HuH-7.5 (cell line): ENCODE measurements around the gene GSTM4.
A peak's percentile ranks its signal among the peaks of the same experiment; 100 is the strongest.

Source experiments
- DNase-seq: peaks from one replicate; pipeline ENCODE4 v3.0.0; 2011; ENCODE audit warnings: low spot score

The GSTM4 gene

DNA sequence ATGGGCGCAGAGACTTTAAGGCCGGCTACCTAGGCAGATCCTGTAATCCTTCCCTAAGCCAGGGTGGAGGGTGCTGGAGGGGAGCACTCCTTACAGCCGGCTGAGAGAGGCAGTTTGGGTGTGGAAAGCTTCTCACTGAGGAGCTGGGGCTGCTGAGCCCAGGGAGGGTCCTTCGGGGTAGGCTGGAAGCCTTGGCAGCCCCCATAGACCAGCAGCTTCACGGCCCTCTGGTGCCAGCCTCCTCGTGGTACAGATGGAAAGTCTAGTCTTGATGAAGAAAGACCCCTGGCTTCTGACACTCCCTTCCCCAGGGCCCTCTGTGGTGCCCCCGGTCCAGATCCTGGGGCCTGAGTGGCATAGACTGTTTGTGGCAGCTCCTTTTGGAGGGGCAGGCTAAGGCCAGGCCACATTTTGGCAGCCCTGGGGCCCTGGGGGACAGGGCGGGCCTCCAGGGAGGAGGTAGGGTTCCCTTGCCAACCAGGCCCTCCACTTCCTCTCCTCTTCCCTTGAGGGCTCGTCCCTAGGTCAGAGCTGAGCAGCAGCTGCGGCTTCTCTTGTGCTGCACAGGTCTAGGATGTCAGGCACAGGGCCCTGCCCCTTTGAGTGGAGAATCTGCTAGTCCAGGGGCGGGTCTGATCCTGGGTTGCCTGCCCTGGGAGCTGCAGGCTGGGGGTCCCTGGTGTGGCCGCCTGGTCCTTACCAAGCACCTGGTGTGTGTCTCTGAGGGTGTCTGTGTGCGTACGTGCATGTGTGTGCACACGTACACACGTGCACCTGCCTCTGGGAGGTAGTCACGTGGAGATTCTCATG lies 31.5 kb upstream of the GSTM4 start:
- DNase-seq = no peak

DNA sequence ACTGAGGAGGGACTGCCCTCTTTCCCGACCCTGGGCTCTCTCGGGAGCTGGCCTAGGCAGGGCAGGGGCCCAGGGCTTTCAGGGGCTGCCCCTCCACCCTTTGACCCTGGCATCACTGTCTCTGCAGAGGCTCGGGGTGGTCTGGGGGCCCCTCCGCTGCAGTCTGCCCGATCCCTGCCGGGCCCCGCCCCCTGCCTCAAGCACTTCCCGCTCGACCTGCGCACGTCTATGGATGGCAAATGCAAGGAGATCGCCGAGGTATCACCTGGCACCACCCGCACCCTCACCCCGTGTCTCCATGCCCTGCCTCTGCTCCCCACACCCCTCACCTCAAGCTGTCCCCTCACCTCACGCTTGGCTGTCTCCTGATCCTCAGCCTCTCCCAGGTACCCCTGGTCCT lies 30.7 kb upstream of the GSTM4 start:
- no peak for DNase-seq

DNA sequence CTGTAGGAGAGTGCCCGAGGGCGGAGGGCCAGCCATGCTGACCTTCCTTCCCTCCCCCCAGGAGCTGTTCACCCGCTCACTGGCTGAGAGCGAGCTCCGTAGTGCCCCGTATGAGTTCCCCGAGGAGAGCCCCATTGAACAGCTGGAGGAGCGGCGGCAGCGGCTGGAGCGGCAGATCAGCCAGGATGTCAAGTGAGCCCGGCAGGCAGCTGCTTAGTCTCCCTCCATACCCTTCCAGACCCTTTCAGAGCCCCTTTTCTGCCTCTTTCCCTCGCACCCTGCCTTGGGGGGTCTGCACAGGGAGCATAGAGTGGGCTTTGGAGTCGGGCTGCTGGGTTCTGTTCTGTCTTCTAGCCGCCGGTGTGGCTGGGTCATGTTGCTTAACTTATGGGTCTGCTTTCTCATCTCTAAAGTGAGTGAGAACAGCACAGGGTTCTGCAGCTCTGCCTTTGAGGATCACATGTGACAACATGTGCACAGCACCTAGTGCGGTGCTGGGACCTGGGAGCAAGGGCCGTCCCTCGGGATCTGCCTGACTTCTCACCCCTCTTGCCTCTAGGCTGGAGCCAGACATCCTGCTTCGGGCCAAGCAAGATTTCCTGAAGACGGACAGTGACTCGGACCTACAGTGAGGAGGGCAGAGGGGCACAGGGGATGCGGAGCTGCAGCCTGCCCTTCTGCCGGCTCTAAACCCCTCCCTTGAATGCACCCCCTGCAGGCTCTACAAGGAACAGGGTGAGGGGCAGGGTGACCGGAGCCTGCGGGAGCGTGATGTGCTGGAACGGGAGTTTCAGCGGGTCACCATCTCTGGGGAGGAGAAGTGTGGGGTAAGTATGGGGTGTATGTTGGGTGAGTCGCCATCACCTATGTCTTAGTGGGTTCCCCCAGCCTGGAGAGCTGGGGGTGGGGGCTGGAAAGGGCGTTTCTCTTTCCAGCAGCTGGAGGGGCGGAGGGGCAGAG lies 30.0 kb upstream of the GSTM4 start:
- DNase-seq = no peak

DNA sequence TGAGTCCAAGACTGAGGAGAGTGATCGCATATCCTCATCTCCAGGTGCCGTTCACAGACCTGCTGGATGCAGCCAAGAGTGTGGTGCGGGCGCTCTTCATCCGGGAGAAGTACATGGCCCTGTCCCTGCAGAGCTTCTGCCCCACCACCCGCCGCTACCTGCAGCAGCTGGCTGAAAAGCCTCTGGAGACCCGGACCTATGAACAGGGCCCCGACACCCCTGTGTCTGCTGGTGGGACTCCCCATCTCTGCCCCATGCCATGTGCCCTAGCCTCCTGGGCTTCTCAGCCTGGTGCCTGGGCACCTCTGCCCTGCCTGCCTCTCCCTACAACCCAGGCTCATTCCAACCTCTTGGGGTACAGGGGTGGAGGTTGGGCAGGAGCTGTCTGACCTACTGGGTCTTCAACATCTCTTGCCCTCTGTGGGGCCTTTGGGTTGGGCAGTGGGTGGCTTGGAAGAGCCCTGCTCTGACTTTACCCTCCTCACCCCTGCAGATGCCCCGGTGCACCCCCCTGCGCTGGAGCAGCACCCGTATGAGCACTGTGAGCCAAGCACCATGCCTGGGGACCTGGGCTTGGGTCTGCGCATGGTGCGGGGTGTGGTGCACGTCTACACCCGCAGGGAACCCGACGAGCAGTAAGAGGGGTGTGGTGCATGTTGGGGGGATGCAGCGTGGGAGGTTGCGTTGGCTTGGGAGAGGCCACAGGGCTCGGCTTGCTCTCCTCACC lies 29.1 kb upstream of the GSTM4 start:
- no peak for DNase-seq

DNA sequence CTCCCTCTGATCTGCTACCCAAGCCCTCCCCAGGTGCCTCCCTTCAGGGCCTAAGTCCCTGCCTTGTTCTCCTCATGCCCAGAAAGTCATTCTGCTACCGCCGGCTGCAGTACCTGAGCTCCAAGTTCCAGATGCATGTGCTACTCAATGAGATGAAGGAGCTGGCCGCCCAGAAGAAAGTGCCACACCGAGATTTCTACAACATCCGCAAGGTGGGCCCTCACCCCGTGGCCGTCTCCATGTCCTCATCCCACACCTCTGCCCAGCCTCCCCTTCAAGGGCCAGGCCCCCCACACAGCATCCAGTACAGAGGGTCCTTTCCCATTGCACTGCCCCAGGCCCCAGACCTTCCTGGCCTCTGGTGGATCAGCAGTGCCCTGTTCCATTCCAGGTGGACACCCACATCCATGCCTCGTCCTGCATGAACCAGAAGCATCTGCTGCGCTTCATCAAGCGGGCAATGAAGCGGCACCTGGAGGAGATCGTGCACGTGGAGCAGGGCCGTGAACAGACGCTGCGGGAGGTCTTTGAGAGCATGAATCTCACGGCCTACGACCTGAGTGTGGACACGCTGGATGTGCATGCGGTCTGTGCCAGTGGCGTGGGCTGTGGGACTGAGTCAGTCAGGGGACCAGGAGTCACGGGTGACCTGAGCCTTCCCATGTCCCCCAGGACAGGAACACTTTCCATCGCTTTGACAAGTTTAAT lies 28.1 kb upstream of the GSTM4 start:
- no peak for DNase-seq

DNA sequence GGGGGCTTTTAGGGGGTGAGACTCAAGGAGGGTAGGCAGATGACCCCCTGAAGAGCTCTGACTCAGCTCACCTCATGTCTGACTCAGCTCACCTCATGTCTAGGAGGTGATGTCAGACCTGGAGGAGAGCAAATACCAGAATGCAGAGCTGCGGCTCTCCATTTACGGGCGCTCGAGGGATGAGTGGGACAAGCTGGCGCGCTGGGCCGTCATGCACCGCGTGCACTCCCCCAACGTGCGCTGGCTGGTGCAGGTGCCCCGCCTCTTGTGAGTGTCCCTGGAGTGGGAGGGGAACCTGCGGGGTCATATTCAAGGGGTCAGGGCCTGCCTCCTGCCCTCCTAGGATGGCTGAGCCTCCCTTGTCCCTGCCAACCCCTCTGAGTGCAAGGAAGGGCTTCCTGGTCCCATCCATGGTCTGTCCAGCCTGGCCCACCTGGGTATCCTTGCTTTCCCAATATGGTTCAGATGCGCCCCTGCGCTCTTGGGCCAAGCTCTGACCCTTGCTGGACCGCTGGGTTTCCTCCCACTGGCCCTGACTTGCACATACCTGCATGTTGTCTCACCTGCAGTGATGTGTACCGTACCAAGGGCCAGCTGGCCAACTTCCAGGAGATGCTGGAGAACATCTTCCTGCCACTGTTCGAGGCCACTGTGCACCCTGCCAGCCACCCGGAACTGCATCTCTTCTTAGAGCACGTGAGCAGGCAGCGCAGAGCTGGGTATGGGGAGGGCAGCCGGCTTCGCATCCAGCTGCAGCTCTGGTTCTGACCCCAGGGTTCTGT lies 27.2 kb upstream of the GSTM4 start:
- no peak for DNase-seq

DNA sequence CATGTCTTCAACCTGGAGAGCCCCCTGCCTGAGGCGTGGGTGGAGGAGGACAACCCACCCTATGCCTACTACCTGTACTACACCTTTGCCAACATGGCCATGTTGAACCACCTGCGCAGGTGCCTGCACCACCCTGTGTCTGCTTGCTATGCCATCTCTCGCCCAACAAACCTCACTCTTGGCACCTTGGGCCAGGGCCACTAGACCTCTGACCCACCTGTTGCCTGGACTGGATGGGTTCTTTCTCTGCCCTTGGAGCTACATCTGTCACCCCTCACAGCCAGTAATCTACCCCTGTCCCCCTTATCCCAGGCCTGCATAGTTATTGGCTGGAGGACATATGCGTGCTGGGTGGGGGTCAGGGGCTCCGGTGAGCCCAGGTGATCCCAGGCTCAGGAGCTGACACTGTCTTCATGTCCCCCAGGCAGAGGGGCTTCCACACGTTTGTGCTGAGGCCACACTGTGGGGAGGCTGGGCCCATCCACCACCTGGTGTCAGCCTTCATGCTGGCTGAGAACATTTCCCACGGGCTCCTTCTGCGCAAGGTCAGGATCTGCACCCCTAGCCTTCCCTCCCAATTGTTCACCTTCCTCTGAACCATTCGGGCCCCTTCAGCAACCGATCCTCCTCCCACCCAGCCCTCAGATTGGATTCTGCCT lies 26.4 kb upstream of the GSTM4 start:
- no peak for DNase-seq

DNA sequence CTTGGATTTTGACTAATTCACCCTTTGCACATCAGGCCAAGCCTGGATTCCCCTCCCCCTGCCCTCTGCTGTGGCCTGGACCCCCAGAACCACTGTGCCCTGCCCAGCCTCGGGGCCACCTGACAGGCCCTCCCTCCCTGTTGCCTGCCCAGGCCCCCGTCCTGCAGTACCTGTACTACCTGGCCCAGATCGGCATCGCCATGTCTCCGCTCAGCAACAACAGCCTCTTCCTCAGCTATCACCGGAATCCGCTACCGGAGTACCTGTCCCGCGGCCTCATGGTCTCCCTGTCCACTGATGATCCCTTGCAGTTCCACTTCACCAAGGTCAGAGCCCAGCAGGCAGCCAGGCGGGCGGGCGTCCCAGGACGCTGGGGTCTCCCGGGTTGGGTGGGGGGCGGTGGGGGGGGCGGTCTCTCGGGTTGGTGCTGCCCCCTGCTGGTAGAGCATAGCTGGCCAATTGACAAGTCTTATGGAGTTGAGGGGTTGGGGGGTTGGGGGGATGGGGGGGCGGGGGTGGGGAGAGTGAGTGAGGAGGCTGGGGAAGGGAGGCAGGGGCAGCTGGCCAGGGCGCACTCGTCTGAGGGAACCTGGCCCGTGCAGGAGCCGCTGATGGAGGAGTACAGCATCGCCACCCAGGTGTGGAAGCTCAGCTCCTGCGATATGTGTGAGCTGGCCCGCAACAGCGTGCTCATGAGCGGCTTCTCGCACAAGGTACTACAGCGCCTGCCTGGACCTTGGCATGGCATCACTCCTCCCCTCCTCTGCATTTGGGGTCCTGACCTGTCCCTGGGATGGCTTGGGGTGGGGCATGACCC lies 25.6 kb upstream of the GSTM4 start:
- DNase-seq = peak; percentile 50

DNA sequence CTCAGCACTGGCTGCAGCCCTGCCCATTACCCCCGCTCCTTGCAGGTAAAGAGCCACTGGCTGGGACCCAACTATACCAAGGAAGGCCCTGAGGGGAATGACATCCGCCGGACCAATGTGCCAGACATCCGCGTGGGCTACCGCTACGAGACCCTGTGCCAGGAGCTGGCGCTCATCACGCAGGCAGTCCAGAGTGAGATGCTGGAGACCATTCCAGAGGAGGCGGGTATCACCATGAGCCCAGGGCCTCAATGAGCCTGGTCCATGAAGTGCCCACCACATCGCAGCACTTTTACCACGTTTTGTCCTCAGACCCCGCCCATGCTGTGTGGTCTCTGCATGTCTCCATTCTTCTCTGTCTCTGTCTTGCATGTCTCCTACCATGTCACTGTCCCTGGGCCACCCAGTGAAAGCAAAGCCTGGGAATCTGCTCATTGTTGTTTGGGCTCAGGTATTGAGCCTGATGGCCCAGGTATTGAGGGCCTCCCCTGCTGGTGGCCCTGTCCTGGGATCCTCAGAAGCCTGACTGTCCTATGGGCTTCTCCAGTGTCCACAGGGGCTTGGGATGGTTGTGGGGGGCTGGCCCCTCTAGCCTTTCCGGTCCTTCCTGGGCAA lies 24.9 kb upstream of the GSTM4 start:
- DNase-seq = no peak

DNA sequence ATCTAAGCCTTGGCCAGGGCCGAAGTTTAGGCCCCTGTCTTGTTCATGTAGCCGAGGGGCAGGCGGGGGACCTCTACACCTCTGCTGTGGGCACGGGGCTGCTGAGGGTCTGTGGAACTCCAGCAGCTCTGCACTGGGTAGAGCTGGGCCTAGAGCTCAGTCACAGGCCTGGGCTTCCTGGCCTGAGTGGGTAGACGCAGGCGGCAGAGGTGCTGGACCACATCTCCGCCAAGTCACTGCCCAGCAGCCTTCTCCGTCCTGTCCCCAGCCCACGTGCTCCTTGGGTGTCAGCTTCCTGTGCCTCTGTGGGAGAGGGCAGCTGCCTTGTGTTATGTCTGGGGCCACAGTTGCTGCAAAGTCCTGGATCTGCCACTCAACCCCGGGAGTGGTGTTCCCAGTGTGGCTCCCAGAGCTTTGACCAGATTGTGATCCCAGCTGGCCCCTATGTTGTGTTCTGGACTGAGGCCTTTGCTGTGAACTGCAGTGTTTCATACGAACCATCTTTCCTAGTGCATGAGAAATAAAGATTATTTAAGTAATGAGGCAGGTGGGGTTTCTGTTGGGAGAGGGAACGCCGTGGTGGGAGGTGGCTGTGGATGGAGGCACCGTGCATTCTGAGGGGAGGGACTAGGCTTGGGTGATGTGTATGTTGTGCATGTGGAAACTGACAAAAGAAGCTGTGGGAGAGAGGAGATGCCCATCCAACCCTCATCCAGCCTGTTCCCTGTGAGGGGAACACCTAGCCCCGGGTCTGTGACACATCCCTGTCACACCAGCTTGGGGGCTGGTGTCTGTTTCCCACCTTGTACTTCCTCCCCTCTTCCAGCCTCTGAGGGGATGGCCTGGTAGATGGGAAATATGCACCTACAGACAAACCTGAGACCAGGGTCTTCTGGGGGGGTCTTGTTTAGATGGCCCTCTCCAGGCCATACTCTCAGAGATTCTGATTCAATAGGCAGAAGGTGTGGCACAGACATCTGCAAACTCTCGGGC lies 24.1 kb upstream of the GSTM4 start:
- no peak for DNase-seq

DNA sequence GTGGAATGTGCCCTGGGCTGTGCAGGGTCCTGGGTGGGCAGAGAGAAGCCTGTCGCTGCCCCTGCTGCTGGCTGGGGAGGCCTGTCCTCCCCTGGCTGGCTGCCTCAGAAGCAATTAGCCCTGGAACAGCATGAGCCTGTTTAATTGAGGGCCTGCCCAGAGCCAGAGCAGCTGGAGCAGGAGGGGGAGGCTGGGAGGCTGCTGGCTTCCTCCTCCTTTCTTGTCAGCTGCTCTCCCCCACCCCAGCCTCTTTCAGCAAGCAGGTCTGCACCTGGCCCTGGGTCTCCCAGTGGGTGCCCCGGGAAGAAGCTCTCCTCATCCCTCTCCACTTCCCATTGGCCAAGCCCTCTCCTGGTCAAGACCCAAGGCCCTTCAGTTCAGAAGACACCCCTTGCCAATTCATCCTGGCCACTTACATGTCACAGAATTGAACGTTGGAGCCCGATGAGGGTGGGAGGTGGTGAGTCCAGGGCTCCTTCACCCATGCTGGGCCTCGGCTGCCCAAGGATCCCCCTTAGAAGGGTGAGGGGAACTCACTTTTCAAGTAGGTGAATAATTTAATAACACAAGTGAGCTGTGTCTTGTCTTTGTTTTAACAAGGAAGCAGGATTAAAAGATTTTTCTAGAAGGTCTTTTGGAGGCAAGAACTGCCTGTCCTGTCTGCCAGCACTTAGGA lies 23.1 kb upstream of the GSTM4 start:
- DNase-seq = no peak

DNA sequence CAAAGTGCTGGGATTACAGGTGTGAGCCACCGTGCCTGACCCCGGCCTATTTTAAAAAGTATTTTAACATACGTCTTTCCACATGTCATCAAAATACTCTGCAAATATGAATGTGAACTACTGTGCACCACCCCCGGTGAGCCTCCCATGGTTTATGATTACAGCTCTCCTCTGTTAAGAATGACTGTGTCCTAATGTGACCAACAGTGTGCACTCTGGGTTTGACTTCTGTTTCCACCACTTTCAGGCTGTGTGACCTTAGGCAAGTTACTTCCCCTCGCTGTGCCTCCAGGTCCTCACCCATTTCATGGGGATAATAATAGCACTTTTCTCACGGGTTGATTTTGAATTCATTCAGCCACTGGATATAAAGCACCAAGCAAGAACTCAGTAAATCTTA lies 21.6 kb upstream of the GSTM4 start:
- no peak for DNase-seq

DNA sequence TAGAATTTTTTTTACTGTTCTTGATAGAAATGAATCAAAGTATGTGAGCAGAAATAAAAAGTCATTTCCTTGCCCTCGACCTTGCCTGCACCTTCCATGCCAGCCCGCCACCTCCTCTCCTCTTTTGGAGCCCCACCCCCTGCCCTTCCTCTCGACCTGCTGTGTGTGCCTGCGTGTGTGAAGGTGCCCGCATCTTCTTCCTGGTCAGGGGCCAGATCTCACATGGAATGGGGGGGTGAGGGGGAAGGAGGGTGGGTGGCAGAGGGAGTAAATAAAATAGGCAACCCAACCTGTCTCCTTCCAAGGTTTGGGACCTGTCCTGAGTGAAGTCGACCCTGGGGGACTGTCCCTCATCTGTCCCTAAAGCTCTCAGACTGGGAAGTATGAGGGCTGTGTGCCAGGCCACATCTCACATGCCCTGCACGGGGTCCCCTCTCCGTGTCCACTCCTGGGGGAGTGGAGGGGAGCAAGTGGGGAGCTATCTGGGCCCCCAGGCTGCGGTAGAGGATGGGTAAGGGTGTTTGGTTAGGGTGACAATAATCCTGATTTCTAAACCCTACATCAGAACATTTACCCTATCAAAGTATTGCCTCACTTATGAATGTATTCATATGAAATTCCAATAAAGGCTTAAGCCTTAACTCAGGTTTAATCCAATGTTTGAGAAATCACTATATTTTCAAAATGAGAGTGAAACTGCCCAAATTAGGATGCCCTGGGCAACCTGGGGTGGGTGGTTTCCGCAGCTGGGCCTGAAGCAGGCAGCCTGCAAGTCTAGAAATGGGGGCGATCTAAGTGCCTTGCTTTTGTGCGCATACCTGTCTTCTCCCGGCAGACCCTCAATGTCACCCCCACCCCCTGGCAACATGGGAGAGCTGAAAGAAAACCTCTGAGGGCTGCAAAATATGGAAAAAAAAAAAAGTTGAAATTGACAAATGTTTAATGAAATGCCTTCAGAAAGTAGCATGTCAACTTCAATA lies 20.8 kb upstream of the GSTM4 start:
- DNase-seq = no peak

DNA sequence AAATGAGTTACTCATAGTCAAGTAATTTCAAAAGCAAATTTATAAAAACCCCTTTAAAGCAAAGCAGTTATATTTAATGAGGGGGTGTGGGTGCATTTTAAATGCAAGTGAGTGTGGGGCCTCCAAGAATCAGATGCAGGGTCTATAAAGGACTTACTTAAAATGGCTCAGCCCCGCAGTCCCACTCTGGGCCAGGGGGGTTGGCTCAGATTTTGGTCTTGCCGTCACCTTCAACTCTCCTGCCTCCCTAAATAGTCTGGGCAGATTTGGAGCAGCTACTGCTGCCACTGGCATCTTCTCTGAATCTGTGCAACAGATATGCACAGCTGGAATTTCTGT lies 20.1 kb upstream of the GSTM4 start:
- no peak for DNase-seq

DNA sequence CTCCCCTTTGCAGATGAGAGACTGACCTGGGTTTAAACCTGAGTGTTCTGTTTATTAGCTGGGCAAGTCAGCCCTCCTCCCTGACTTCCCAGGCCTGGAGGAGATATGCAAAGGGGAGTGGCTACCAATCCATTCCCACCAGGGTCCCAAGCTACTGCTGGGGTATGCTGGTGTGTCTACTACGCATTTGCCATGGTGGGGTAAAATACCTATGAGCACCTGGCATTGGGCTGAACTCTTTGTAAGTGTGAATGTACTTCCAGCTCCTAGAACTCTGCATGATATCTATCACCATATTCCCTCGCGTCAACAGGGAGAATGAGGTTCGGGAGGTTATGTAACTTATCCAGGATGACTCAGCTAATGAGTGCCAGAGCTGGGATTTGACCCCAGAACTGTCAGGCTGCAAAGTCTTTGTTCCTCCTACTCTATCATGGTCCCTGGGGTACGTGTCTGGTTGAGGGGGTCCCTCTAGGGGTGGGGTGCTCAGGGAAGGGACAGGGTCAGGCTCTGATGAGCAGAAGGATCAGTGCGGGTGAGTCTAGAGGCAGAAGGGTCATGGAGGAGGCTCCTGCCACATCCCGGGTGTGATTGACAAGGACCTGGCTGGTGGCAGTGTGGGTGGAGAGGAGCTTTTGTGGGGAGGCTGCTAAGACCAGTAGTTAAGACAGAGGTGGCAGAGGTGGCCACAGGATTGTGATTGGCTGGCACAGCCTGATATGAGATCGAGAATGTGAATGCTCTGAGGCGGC lies 19.5 kb upstream of the GSTM4 start:
- no peak for DNase-seq

DNA sequence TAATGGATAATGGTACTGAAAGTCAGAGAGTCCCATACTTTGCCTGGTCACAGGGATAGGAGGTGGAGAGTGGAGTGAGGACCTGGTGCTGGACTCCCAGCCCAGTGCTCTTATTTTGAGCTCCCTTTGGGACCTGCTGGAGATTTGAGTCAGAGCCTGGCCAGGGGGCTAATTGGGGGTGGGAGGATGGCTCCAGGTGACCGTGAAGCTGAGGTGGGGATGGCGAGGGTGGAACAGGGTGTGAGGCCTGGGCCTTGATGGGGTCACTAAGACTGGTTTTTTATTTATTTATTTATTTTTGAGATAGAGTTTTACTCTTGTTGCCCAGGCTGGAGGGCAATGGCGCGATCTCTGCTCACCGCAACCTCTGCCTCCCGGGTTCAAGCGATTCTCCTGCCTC lies 18.5 kb upstream of the GSTM4 start:
- DNase-seq = no peak
